HCT116 (cell line): ENCODE results near the gene BLOC1S5. TPM values are rescaled to one million over a fixed set of nuclear protein-coding genes. Genes with fewer than 3 reads are reported as not detected.
A peak's percentile ranks its signal among the peaks of the same experiment; 100 is the strongest.

Experiments
- ATAC-seq: fragments of 200-7000 bp; cut with Tn5 transposase; 2 replicates; pipeline ENCODE4 v1.9.1; 2020; ENCODE audit warnings: mild to moderate bottlenecking, moderate library complexity
- BruUV-seq: library from RNA; stranded (reverse); fragments of 400-500 nt; replicated peaks from 2 replicates; lab custom pipeline; 2021; lab: Mats Ljungman, UMichigan
- CTCF ChIA-PET: fragments of 300-600 bp; sonication (Branson Sonifier 250); formaldehyde crosslinking; loops from one replicate; lab custom pipeline; 2021; ENCODE audit warnings: antibody characterized with exemption; lab: Charles Lee
- POLR2A ChIA-PET: fragments of 300-600, 350-600 bp; sonication (Branson Sonifier 250); formaldehyde crosslinking; loops from one replicate; lab custom pipeline; 2021; ENCODE audit warnings: antibody characterized with exemption; lab: Charles Lee
- RAD21 ChIA-PET, 2 experiments: fragments of 300-600 bp; sonication (Branson Sonifier 250); formaldehyde crosslinking; loops; one replicate each; lab custom pipeline; 2023; ENCODE audit warnings: low total read pairs in 2 of 2; ENCODE audit not compliant: uncharacterized antibody in 2 of 2, unreplicated experiment in 2 of 2, low non-redundant PET in 1 of 2; lab: Charles Lee
- DNase-seq: peaks from one replicate; pipeline ENCODE4 v3.0.0-alpha.2; 2010; ENCODE audit warnings: low read depth, low spot score
- H2AFZ ChIP-seq: fragments of 200-600 bp; shearing (Covaris generic), sonication (generic); 2 replicates; pipeline ENCODE4 v1.6.1; 2017; ENCODE audit warnings: low read depth, mixed run types, mixed read lengths, antibody characterized with exemption, low read length; ENCODE audit not compliant: poor library complexity, severe bottlenecking
- H3K27ac ChIP-seq: 2 replicates; pipeline ENCODE4 v1.5.1; 2012; ENCODE audit warnings: low read depth, low read length
- H3K27me3 ChIP-seq: fragments of 200-600 bp; sonication (generic); 2 replicates; pipeline ENCODE4 v1.6.1; 2016; ENCODE audit warnings: mixed run types, low read length, mixed read lengths; ENCODE audit not compliant: insufficient read depth
- H3K36me3 ChIP-seq, 2 experiments: fragments of 200-500 bp in 1 of 2; fragments of 200-600 bp in 1 of 2; sonication (Bioruptor generic) in 1 of 2; sonication (generic) in 1 of 2; 2 replicates each; pipeline versions ENCODE4 v1.5.1 to v1.6.1; 2014 to 2016; ENCODE audit warnings: low read length in 2 of 2, inconsistent platforms in 1 of 2, mixed read lengths in 1 of 2, mixed run types in 1 of 2; ENCODE audit not compliant: insufficient read depth in 2 of 2, control insufficient read depth in 1 of 2
- H3K4me1 ChIP-seq, 2 experiments: fragments of 200-600 bp in 1 of 2; sonication (generic) in 1 of 2; 2 replicates each; pipeline versions ENCODE4 v1.5.1 to v1.6.1; 2012 to 2017; ENCODE audit warnings: low read length in 2 of 2, inconsistent platforms in 1 of 2, mild to moderate bottlenecking in 1 of 2, mixed read lengths in 1 of 2, mixed run types in 1 of 2, moderate library complexity in 1 of 2; ENCODE audit not compliant: insufficient read depth in 2 of 2, control insufficient read depth in 1 of 2
- H3K4me2 ChIP-seq: fragments of 200-600 bp; sonication (generic); 2 replicates; pipeline ENCODE4 v1.6.1; 2017; ENCODE audit warnings: mixed run types, low read length, mixed read lengths
- H3K4me3 ChIP-seq, 2 experiments: fragments of 200-600 bp in 1 of 2; sonication (generic) in 1 of 2; replicated peaks in 1 of 2; 2 replicates each; pipeline ENCODE4 v1.5.1; 2011 to 2016; ENCODE audit warnings: low read length in 2 of 2, control low read depth in 1 of 2, low read depth in 1 of 2, mild to moderate bottlenecking in 1 of 2, mixed read lengths in 1 of 2, mixed run types in 1 of 2
- H3K79me2 ChIP-seq: fragments of 200-600 bp; sonication (generic); 2 replicates; pipeline ENCODE4 v1.6.1; 2017; ENCODE audit warnings: mild to moderate bottlenecking, mixed run types, low read length, moderate library complexity, mixed read lengths; ENCODE audit not compliant: insufficient read depth
- H3K9ac ChIP-seq: fragments of 200-600 bp; sonication (generic); 2 replicates; pipeline ENCODE4 v1.6.1; 2016; ENCODE audit warnings: low read length, mixed read lengths
- H3K9me2 ChIP-seq: fragments of 200-600 bp; sonication (generic), shearing (Covaris generic); 2 replicates; pipeline ENCODE4 v1.6.1; 2017; ENCODE audit warnings: mixed run types, mild to moderate bottlenecking, moderate library complexity; ENCODE audit not compliant: insufficient read depth
- H3K9me3 ChIP-seq, 2 experiments: fragments of 200-500 bp in 1 of 2; fragments of 200-600 bp in 1 of 2; sonication (Bioruptor generic) in 1 of 2; sonication (generic) in 1 of 2; 2 replicates each; pipeline ENCODE4 v1.6.1; 2014 to 2017; ENCODE audit warnings: low read length in 2 of 2, mixed read lengths in 2 of 2, inconsistent platforms in 1 of 2, low read depth in 1 of 2, mild to moderate bottlenecking in 1 of 2, mixed run types in 1 of 2, moderate library complexity in 1 of 2; ENCODE audit not compliant: control insufficient read depth in 1 of 2, insufficient read depth in 1 of 2
- H4K20me1 ChIP-seq: fragments of 200-600 bp; sonication (generic), shearing (Covaris generic); 2 replicates; pipeline ENCODE4 v1.6.1; 2017; ENCODE audit warnings: mixed run types, mild to moderate bottlenecking, moderate library complexity; ENCODE audit not compliant: insufficient read depth
- CBX3 ChIP-seq: IDR thresholded peaks from 2 replicates; pipeline ENCODE4 v1.6.1; 2012; ENCODE audit warnings: low read depth
- CTCF ChIP-seq, 3 experiments: fragments of 200-600 bp in 1 of 3; sonication (generic) in 1 of 3; IDR thresholded peaks in 2 of 3; conservative IDR thresholded peaks in 1 of 3; 2 replicates each; pipeline ENCODE4 v1.5.1; 2012 to 2017; ENCODE audit warnings: low read depth in 2 of 3, low read length in 2 of 3, antibody characterized with exemption in 1 of 3, borderline replicate concordance in 1 of 3, control low read depth in 1 of 3, mild to moderate bottlenecking in 1 of 3, mixed read lengths in 1 of 3, mixed run types in 1 of 3, moderate library complexity in 1 of 3; ENCODE audit not compliant: insufficient read depth in 1 of 3
- FOSL1 ChIP-seq: IDR thresholded peaks from 2 replicates; pipeline ENCODE4 v1.6.1; 2012; ENCODE audit warnings: low read depth
- JUND ChIP-seq: IDR thresholded peaks from 2 replicates; pipeline ENCODE4 v1.6.1; 2012
- MAX ChIP-seq: IDR thresholded peaks from 2 replicates; pipeline ENCODE4 v1.6.1; 2012
- RAD21 ChIP-seq: IDR thresholded peaks from 2 replicates; pipeline ENCODE4 v1.6.1; 2012; ENCODE audit warnings: low read depth, mild to moderate bottlenecking
- SP1 ChIP-seq: IDR thresholded peaks from 2 replicates; pipeline ENCODE4 v1.6.1; 2012; ENCODE audit warnings: low read depth
- YY1 ChIP-seq: IDR thresholded peaks from 2 replicates; pipeline ENCODE4 v1.6.1; 2011; ENCODE audit warnings: low read length, low read depth, moderate library complexity, mild to moderate bottlenecking; ENCODE audit not compliant: insufficient replicate concordance; ENCODE audit errors: extremely low read depth
- intact Hi-C: fragments of 100-400 bp; cut with micrococcal nuclease; formaldehyde crosslinking; loops from 2 replicates; pipeline ENCODE4 v1.10.0; 2022
- total RNA-seq: library from RNA; stranded (reverse); gene quantifications from one replicate; pipeline ENCODE4 v1.2.1, GENCODE V29; 2021; ENCODE audit not compliant: unreplicated experiment

Gene BLOC1S5
- total RNA-seq, 1 experiment from 2014 or later: 12.0 TPM

- TF ChIP-seq FOSL1 (no peak), MAX (no peak), CBX3 (no peak), JUND (no peak), YY1 (no peak)
Observed at GRCh38 chr6:7996538-7997111, 67.6 kb downstream of the BLOC1S5 start (continued).

- Histone ChIP-seq H3K4me2 (no peak overlapping the region), H3K79me2 (no peaks in the 10 kb centered on the region), H2AFZ (no peak overlapping the region), H3K9me3 (no peaks in the 10 kb centered on the region), H3K4me3 (no peak overlapping the region), H3K4me1 (no peaks in the 10 kb centered on the region), H3K36me3 (no peaks in the 10 kb centered on the region), H3K9ac (no peak overlapping the region), H3K27ac (no peak overlapping the region), H3K9me2 (no peaks in the 10 kb centered on the region), H3K27me3 (no peaks in the 10 kb centered on the region), H4K20me1 (no peaks in the 10 kb centered on the region)
- POLR2A ChIA-PET: no interaction called here
- RAD21 ChIA-PET: interaction anchor here in 1 of 2 experiments (1.3 kb wide), 1 partner anchor 271 kb away, joined by 3 read pairs; no protein-coding TSS in a partner anchor
- TF ChIP-seq SP1 (no peak), CTCF (IDR thresholded peaks at IDR 0.05 in 2 of 3, conservative IDR thresholded peaks at IDR 0.05 in 1 of 3; ENCODE audit: borderline replicate concordance in 1 of 3, insufficient read depth in 1 of 3, low read depth in 2 of 3, low read length in 2 of 3) (peak in 2 of 3 experiments; percentile 38 to 39; a peak in 4 of 6 replicates), RAD21 (peak; percentile 46)
- no TSS peak for BruUV-seq
- intact Hi-C loops: loop anchor here (2.0 to 5.0 kb wide), 2 partner anchors 97 to 271 kb away; no protein-coding TSS in a partner anchor
- DNase-seq (no peak), ATAC-seq (no peak)
- CTCF ChIA-PET: interaction anchor here (3.4 kb wide), 1 partner anchor 271 kb away, joined by 21 read pairs; no protein-coding TSS in a partner anchor
Observed at GRCh38 chr6:7993952-7994351, 70.2 kb downstream of the BLOC1S5 start.
